HG02970 (cell line): ENCODE data around the gene DCDC2C.

Experiments used
- ATAC-seq: cut with Tn5 transposase; IDR thresholded peaks from one replicate; pipeline ENCODE4 v1.9.1; 2021; ENCODE audit warnings: mild to moderate bottlenecking, moderate library complexity, moderate number of reproducible peaks; ENCODE audit not compliant: unreplicated experiment, low FRiP score

The DCDC2C gene

DNA sequence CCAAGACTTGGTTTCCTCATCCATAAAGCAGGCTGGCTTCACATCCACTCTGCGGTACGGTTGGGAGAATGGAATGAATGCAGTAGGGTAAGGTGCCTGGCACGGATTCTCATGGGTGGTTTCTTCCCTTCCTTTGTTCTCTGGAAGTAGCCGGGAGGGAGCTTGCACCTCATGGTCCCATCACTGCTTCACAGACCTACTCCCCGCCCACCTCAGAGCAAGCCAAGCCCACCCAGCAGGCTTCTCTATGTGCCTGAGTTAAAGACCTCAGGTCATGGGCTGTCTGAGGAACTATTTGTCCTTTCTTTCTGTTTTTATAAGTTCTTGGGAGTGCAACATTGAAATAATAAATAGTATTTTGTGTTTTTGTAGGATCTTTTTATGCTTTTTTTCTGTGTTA, 3.5 kb downstream of the DCDC2C start:
- ATAC-seq = no peak

DNA sequence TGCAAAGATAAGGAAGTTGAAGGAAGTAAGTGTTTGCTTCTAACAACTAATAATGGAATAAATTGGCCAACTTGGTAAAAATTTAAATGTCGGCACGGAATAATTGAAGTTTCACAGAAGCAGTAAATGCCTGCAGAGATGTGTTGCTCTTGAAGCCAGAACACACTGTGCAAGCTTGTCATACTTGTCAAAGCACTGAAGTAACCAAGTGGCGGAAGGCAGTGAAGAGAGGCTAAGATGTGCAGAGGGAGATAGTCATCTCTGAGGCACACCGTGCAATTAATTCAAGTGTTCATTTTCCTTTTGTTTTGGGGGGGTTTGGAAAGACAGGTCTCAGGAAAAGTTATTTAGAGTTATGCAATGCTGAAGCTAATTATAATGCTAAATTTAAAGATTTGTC, 5.2 kb downstream of the DCDC2C start:
- ATAC-seq = no peak

DNA sequence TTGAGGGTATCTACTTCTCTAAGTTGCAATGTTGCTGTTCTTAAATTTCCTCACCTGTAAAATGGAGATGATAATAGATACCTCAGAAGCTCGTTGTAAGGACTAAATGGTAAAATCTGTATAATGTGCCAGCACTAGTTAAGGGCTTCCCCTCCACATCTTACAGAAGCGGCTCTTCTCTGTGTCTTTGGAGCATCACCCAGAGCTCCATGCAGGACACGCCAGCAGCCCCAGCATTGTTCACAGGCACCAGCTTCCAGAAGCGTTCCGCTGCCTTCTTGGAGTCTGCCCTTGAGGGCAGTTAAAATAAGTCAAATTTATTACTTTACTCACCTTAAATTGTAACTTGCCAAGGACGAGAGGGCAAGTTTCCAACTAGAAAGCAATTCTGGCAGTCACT, 5.8 kb downstream of the DCDC2C start:
- ATAC-seq = no peak

DNA sequence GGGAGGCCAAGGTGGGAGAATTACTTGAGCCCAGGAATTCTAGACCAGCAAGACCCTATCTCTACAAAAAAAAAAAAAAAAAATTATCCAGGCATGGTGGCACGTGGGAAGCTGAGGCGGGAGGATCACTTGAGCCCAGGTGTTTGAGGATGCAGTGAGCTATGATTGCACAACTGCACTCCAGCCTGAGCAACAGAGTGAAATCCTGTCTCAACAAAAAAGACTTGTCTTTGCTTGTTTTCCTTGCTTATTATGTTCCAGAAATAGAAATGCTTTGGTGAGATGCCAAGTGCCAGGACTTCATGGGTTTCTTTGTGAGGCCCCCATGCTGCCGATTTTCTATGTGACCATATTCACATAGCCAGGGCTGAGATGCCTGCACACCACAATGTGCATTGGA, 9.0 kb downstream of the DCDC2C start:
- no peak for ATAC-seq

DNA sequence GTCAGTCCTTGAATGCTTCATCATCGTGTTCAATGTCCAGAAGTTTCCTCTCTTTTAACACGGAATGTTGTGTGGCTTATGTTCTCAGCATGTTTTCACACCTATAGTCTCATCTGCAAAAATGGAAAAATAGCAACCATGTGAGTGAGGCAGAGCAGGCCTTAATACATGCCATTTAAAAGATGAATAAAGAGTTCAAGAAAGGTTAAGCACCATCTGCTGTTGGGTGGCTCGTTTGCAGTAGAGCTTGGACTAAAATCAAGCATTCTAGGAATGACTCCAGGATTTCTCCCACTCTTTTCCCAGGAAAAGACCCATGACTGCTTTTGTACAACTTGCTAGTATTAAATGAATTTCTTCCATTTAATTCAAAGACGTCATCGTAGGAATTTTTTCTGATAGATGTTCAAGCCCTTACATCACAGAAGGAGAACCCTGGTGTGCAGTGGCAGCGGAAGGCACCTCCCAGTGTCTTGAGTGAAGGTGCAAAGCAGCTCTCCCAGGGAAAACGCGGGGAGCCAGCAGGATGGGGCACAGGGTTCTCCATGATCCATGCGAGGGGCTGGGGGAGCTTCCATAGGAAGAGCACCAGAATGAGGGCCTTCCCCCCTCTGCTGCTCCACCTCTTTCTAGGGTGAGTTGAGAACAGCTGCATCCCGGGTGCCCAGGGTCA, 9.6 kb downstream of the DCDC2C start:
- no peak for ATAC-seq

DNA sequence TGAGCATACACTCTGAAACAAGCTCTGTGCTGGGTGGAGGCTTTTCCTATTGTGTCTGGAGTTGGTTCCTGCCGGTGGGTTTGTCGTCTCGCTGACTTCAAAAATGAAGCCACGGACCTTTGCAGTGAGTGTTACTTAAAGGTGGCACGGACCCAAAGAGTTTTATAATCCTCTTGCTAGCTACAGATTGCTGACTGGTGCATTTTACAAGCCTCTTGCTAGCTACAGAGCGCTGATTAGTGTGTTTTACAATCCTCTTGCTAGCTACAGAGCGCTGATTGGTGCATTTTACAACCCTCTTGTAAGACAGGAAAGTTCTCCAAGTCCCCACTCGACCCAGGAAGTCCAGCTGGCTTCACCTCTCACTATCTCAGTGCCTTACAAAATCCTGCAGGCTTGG, 15.3 kb downstream of the DCDC2C start:
- ATAC-seq = no peak

DNA sequence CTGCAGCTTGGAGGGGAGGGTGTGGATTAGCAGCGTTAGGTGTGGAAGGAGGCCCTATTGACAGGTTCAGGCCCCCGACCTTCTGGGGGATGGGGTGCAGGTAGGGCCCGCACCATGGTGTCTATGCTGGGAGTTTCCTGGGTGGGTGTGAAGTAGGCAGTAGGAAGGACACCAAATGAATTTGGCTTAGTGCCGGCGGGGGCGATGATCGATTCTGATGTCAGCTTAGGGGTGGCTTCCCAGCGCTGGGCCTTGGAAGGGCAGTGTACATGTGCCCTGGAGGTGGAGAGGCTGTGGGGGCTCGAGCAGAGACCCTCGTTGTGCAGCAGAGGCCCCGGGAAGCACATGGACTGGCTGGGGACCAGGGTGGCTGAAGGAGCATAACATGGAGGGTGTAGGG, 21.6 kb downstream of the DCDC2C start:
- no peak for ATAC-seq

DNA sequence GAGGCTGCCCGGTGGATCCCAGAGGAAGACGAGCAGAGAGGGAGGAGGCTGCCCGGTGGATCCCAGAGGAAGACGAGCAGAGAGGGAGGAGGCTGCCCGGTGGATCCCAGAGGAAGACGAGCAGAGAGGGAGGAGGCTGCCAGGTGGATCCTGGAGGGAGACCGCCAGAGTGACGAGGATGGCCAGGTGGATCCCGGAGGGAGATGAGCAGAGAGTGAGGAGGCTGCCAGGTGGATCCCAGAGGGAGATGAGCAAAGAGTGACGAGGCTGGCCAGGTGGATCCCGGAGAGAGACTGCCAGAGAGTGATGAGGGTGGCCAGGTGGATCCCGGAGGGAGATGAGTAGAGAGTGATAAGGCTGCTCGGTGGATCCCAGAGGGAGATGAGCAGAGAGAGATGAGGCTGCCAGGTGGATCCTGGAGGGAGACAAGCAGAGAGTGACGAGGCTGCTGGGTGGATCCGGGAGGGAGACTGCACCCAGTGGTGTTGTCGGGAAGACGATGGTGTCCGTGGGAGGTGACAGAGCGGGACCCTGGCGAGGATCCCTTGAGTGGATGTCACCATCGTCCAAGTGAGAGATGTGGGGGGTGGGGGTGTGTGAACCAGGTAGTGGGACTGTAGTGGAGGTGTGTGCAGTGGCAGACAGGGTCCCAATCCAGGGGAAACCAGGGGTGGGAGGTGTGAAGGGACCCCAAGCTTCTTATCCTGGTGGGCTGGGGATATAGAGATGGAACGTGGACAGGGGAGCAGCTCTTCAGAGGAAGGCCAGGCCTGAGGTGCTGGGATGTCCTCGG, 22.3 kb downstream of the DCDC2C start:
- no peak for ATAC-seq

DNA sequence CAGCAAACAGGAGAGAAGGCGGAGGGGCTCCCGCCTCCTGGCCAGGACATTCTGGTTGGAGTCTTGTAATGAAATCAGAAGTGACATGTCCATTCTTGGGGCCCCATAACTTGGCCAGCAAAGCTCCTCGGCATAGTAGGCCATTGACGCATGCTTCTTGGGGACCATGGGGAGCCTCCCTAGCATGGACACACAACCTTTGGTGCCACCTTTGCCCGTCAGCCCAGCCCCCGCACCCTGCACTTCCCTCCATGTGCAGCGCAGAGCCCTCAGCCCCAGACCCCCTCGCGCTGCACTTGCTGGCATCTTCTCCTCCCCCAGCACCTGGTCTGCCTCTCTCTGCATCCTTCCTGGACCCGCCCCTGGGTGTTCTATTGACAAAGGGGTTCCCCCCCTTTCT, 23.1 kb downstream of the DCDC2C start:
- no peak for ATAC-seq

DNA sequence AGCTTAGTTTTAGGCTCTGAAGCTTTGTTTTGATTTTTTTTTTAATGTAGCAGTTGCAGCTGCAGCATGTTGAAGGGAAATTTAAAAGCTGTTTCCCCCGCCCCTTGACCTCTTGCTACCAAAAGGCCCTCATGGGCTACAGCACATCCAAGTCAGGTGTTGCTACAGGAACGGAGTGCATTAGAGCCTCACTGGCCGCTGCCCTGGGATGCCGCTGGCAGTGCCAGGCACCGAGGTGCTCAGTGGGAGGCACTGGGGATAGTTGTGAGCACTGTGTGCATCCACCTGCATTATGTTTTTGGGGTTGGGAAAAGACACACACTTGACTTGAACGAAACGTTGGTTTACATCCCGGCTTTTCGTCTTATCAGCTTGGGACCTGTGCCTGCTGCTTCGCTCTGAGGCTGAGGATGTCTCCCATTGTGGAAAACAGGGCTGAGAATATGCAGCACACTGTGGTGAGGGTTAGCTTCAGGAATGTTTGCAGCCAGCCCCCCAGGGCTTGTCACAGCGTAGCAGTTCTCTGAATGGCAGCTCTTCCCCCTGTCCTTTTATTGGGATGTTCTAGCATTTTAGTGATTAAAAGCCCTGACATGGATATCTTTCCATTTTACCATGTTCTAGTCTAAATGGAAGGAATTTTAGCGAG, 24.1 kb downstream of the DCDC2C start:
- ATAC-seq = no peak

DNA sequence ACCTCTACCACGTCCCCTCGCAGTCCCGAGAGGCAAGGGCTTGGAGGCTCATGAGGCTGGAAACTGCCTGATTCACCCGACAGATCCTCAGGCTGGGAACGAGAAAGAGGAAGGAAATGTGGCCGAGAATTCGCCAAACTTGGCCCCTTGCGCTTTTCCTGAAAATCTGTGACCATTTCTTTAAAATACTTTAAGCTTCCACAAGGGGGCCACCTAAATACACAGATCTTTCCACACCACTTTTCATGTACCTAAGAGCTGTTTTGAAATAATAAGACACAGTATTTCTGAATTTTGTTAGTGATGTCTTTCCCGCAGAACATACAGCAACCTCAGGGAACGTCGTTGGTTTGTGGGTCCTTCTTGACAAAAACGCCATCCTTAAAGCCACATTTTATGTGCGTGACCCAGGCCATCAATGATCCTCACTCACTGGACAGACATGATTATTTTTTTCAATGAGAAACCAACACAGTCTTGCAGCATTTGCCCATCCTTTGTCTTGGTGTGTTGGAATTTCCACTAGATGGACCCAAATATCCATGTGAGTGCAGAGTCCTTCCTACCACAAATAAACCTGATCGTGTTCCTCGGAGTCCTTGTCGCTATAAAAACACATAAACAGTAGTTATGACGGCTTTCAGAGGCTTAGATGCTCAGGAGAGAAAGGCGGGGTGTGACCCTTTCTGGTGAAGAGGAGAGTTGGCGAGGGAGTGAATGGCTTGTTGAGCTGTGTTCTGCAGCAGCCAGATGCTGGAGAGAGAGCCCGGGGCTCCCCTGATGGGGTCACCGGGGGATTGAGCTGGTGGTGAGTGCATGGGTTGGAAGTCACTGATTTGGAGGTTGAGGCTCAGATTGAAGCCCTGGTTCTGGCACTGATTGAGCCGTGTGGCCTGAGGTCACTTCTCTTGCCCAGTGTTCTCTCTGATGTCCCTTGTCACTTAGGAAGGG, 25.0 kb downstream of the DCDC2C start:
- no peak for ATAC-seq

DNA sequence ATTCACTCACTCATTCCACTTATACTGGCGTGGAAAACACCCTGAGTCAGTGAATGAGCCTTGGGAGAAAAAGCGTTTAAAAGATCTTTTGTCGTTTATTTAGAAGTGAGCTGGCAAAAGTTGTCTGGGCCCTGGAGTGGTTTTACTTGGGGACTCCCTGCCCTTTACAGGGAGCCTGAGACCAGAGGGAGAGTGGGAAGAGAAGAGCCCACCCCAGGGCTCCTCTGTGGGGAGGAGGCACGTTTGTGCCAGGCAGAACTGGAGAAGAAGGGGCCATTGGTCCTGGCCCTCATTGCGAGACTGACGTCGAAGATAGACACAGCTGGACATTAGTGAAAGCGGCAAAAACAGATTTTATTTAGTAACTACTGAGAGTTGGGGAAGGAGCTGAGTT, 25.7 kb downstream of the DCDC2C start:
- no peak for ATAC-seq

DNA sequence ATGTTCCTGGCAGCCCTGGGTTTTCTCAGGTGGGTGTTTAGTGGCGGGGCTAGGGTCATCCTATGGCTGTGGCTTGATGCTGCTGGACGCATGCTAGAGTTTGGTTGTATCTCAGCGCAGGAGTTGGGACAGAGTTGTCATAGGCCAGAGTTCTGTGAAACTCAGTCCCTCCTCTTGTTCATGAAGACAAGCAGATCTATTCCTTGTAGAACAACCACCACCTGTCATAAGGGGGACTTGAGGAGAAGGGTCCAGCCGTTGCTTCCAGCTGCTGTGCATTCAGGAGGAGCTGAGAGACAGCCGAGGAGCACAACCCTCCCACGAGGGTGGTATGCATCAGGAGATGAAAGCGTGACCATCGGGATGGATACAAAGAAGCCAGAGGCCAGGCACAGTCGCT, 26.4 kb downstream of the DCDC2C start:
- ATAC-seq = no peak

DNA sequence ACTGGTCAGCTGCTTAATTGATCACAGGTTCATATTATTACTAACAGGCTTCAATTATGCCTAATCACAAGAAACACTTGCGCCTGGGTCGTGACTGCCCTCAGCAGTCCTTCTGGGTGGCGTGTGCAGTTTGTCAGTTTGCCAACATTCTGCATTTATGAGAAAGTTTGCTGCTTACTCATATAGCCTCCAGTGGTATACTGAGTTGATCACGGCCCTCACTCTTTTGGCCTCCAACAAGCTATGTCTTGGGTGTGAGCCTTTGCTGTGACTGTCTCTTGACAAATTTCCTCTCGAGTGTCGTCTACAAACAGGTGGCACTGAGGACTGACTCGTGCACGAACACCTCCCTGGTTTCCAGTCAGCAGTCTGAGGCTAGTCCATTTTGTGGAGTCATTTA, 27.3 kb downstream of the DCDC2C start:
- no peak for ATAC-seq

DNA sequence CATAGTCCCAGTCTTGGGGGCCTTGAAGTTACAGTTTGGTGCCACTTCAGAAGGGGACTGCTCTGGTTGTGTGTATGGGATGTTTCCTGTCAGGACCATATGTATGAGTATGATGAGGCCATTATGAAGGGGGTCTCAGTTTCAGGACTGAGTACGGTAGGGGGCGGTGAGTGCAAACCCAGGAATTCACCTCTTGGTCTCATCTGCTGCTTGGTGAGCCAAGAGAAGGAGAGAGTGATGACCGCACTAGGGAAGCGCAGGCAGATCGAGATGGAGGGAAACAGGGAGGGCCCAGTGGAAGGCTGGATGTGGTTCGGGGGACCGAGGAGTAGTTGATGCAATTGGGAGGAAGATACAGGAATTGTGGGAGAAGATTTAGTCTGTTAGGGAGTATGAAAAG, 28.5 kb downstream of the DCDC2C start:
- no peak for ATAC-seq

DNA sequence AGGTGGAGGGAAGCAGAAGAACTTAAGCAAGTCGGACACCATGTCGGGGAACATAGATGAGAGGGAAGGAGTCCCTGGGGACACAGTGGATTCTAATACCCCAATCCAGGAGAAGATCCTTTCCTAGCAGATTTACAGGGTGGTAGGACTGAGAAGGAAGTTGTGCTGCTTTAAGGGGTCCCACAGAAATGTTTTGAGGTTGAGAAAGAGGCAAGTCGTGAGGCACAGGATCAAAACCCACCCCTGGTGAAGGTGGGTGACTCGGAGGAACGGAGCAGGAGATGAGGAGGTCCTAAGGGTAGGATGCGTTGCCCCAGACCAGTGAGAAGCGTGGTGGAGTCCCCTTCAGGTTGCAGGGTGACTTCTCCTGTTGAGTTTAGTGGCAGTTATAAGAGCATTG, 32.7 kb downstream of the DCDC2C start:
- ATAC-seq = no peak

DNA sequence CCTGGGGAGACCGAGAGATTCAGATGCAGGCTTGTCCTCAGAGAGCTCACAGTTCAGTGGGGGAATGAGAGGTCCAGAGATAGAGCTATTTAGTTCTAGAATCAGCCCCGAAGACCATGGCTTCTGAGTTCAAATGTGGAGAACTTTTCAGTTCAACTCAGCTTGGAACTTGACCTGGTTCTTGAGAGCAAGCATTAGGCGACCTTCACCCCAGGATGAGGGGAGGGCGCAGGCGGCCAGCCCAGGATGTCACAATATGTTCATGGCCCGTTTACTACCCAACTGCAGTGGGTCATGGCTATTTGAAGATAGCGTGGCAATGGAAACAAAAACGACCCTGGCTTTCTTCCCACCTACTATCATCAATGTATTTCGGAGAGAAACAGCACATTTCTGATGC, 33.8 kb downstream of the DCDC2C start:
- ATAC-seq = no peak

DNA sequence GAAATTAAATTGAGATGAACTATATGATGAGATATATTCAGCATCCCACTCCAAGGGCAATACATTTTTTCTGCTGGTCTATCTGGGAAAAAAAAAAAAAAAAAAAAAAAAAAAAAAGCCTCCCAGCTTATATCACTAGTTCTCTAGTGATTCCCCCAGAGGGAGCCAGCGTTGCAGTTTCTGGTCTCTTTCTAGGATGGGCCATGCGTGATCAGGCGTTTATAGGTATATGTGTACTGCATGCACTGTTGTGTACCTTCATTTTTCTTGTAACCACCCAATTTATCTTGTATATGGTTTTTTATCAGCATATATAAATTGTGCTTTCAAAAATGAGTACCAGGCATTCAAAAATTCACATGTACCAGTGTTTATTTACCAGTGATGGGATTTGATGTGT, 35.1 kb downstream of the DCDC2C start:
- ATAC-seq = no peak

DNA sequence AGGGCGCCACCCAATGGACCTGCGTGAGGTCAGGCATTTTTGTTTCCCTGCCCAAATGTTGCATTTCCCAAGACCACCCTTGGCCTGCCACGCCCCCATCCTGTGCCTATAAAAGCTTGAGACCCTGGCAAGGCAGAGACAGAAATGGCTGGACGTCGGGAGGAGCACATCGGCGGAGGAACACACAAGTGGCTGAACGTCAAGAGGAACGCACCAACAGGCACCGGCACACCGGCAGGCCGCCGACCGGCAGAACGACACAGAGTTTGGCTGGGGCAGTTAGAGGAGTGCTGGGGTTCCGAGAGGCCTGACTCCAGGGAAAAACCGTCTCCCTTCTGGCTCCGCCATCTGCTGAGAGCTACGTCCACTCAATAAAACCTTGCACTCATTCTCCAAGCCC, 35.9 kb downstream of the DCDC2C start:
- ATAC-seq = no peak

DNA sequence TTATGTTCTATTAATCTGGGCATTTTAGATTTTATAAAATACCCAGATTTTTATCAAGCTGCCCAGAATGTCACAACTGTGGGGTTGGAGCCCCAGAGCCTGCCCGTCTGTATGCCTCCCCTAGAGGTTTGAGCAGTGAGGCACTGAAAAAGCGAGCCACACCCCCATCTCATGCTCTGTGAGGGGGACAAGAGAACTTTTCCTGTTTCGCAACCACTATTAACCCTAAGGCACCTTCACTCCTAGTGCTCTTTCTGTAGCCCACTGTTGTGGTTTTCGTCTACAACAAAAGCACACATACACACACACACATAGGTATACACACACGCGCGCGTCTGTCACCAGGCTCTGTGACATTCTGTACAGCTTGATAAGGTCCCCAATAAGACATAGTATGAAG, 38.0 kb downstream of the DCDC2C start:
- ATAC-seq = no peak
